Fibroblast of lung (primary cell): ENCODE results near the gene LBHD2.

Source experiments
- CTCF ChIP-seq, 2 donors: IDR thresholded peaks in 1 of 2; conservative IDR thresholded peaks in 1 of 2; 1 replicate in 1 of 2; 2 replicates in 1 of 2; pipeline ENCODE4 v1.5.1; 2011 to 2012; ENCODE audit warnings: low read length in 2 of 2, control low read depth in 1 of 2, inconsistent platforms in 1 of 2, low read depth in 1 of 2, mild to moderate bottlenecking in 1 of 2
- EZH2 ChIP-seq: IDR thresholded peaks from 2 replicates; pipeline ENCODE4 v1.5.1; 2012; ENCODE audit warnings: low read length, control low read depth, mild to moderate bottlenecking; ENCODE audit errors: missing control alignments

- TF ChIP-seq EZH2 (no peak), CTCF (conservative IDR thresholded peaks at IDR 0.05 in 1 of 2, IDR thresholded peaks at IDR 0.05 in 1 of 2; ENCODE audit: low read depth in 1 of 2, low read length in 2 of 2) (no peak)
Measured at GRCh38 chr14:103128631-103129300, 44.8 kb downstream of the LBHD2 start.
